DOHH2 (cell line): ENCODE measurements around the gene ZNF385C.
A peak's percentile ranks its signal among the peaks of the same experiment; 100 is the strongest.

Experiments
- H3F3A ChIP-seq: fragments of 200-600 bp; sonication (generic), shearing (Covaris generic); 2 replicates; pipeline ENCODE4 v1.6.0; 2016; ENCODE audit warnings: antibody characterized with exemption, mild to moderate bottlenecking; ENCODE audit not compliant: control insufficient read depth, insufficient read depth
- H3K27ac ChIP-seq: fragments of 200-600 bp; sonication (generic); 2 replicates; pipeline ENCODE4 v1.5.1; 2014; ENCODE audit warnings: low read depth, mild to moderate bottlenecking, low read length, moderate library complexity
- H3K27me3 ChIP-seq: fragments of 200-600 bp; sonication (generic); 2 replicates; pipeline ENCODE4 v1.6.1; 2014; ENCODE audit warnings: mild to moderate bottlenecking, low read length, mixed read lengths; ENCODE audit not compliant: control insufficient read depth
- H3K36me3 ChIP-seq: fragments of 200-600 bp; sonication (generic); 2 replicates; pipeline ENCODE4 v1.6.1; 2014; ENCODE audit warnings: mild to moderate bottlenecking, low read length, moderate library complexity, mixed read lengths; ENCODE audit not compliant: control insufficient read depth
- H3K4me1 ChIP-seq: fragments of 200-600 bp; sonication (generic); 2 replicates; pipeline ENCODE4 v1.6.1; 2014; ENCODE audit warnings: mild to moderate bottlenecking, low read length, mixed read lengths; ENCODE audit not compliant: control insufficient read depth
- H3K4me2 ChIP-seq: fragments of 200-600 bp; sonication (generic); 2 replicates; pipeline ENCODE4 v1.6.0; 2014; ENCODE audit warnings: mild to moderate bottlenecking, low read length, moderate library complexity
- H3K4me3 ChIP-seq: fragments of 200-600 bp; sonication (generic); 2 replicates; pipeline ENCODE4 v1.5.1; 2014; ENCODE audit warnings: mild to moderate bottlenecking, low read length, mixed read lengths
- H3K79me2 ChIP-seq: fragments of 200-600 bp; sonication (generic); 2 replicates; pipeline ENCODE4 v1.6.1; 2014; ENCODE audit warnings: mild to moderate bottlenecking, low read length, mixed read lengths; ENCODE audit not compliant: control insufficient read depth
- H3K9me2 ChIP-seq: fragments of 200-600 bp; sonication (generic); replicated peaks from 2 replicates; pipeline ENCODE4 v1.6.1; 2014; ENCODE audit warnings: mild to moderate bottlenecking, low read length, mixed read lengths; ENCODE audit not compliant: control insufficient read depth
- H3K9me3 ChIP-seq: fragments of 200-600 bp; sonication (generic); 2 replicates; pipeline ENCODE4 v1.6.1; 2014; ENCODE audit warnings: antibody characterized with exemption, low read length, mixed read lengths; ENCODE audit not compliant: control insufficient read depth, insufficient read depth
- H4K20me1 ChIP-seq: fragments of 200-600 bp; sonication (generic); 2 replicates; pipeline ENCODE4 v1.6.0; 2014; ENCODE audit warnings: low read depth, mild to moderate bottlenecking, antibody characterized with exemption, low read length, moderate library complexity; ENCODE audit not compliant: control insufficient read depth, insufficient read depth
- CTCF ChIP-seq: fragments of 200-600 bp; sonication (generic); IDR thresholded peaks from one replicate; pipeline ENCODE4 v1.5.1; 2014; ENCODE audit warnings: antibody characterized with exemption, mild to moderate bottlenecking, low read depth, low read length; ENCODE audit not compliant: poor library complexity, severe bottlenecking
- EZH2phosphoT487 ChIP-seq: fragments of 200-600 bp; sonication (generic); IDR thresholded peaks from 2 replicates; pipeline ENCODE4 v1.6.1; 2017; ENCODE audit warnings: borderline replicate concordance, mild to moderate bottlenecking, antibody characterized with exemption, low read length, moderate library complexity, mixed read lengths

Gene ZNF385C

GRCh38 chr17:42051645-42052044 is 46.6 kb downstream of the ZNF385C start:
- Histone ChIP-seq H3K4me3 (no peak overlapping the region), H3K27me3 (peaks cover 65% of the 10 kb centered on the region), H3K27ac (no peak overlapping the region), H3K4me2 (no peak overlapping the region), H3K9me3 (peaks cover 7% of the 10 kb centered on the region), H3K9me2 (no peaks in the 10 kb centered on the region), H4K20me1 (no peaks in the 10 kb centered on the region), H3K4me1 (no peaks in the 10 kb centered on the region), H3K36me3 (no peaks in the 10 kb centered on the region), H3K79me2 (no peaks in the 10 kb centered on the region), H3F3A (no peaks in the 10 kb centered on the region)
- no peak for TF ChIP-seq CTCF
- no peak for TF ChIP-seq EZH2phosphoT487

- no peaks in the 10 kb centered on the region for H3K9me2 ChIP-seq
- no peaks in the 10 kb centered on the region for H3K79me2 ChIP-seq
- peaks cover 65% of the 10 kb centered on the region for H3K27me3 ChIP-seq
- no peak overlapping the region for H3K27ac ChIP-seq
- H3K9me3 ChIP-seq, result peaks cover under 1% of the 10 kb centered on the region; the same call in 1 of the 2 replicates
- H3F3A ChIP-seq, result no peaks in the 10 kb centered on the region
- no peak overlapping the region for H3K4me2 ChIP-seq
- TF ChIP-seq CTCF, result no peak
- no peak for TF ChIP-seq EZH2phosphoT487
- H3K4me3 ChIP-seq, result no peak overlapping the region
- no peaks in the 10 kb centered on the region for H3K4me1 ChIP-seq
- no peaks in the 10 kb centered on the region for H4K20me1 ChIP-seq
- H3K36me3 ChIP-seq, result no peaks in the 10 kb centered on the region
Observed at GRCh38 chr17:42051013-42051400, 47.3 kb downstream of the ZNF385C start.

- Histone ChIP-seq H3K27me3 (peaks cover 65% of the 10 kb centered on the region), H3K4me1 (no peaks in the 10 kb centered on the region), H3F3A (no peaks in the 10 kb centered on the region), H3K79me2 (no peaks in the 10 kb centered on the region), H3K9me3 (no peaks in the 10 kb centered on the region), H3K9me2 (no peaks in the 10 kb centered on the region), H3K4me3 (peak within 1 kb of the TSS; percentile 4; the same call in 1 of the 2 replicates), H4K20me1 (no peaks in the 10 kb centered on the region), H3K36me3 (no peaks in the 10 kb centered on the region), H3K27ac (no peak within 1 kb of the TSS), H3K4me2 (peak within 1 kb of the TSS; percentile 28)
- peak; percentile 53 for TF ChIP-seq CTCF
- TF ChIP-seq EZH2phosphoT487, result no peak
Observed at GRCh38 chr17:42050393-42051012, 47.8 kb downstream of the ZNF385C start, which contains the start of gene C17orf113. C17orf113 (minus strand) TSS chr17:42050601; CDS start chr17:42043376, 7,225 bp downstream.
